Keratinocyte (primary cell): ENCODE results near the gene ZNF831. TPM values are rescaled to one million over a fixed set of nuclear protein-coding genes. Genes with fewer than 3 reads are reported as not detected.

Source experiments
- DNase-seq: peaks from one replicate; pipeline ENCODE4 v3.0.0-alpha.2; 2011; ENCODE audit warnings: low read depth, missing footprints, low spot score
- FAIRE-seq: peaks from 2 replicates; lab custom pipeline; 2011; peaks lifted over from hg19 to GRCh38; lab: Jason Lieb, UNC
- H2AFZ ChIP-seq: 2 replicates; pipeline ENCODE4 v1.6.0; 2012; ENCODE audit warnings: low read length, control low read depth, inconsistent platforms; ENCODE audit not compliant: control insufficient read depth
- H3K27ac ChIP-seq: 2 replicates; pipeline ENCODE4 v1.5.1; 2011; ENCODE audit warnings: low read length; ENCODE audit not compliant: control insufficient read depth, insufficient read depth
- H3K27me3 ChIP-seq: 3 replicates; pipeline ENCODE4 v1.6.0; 2011; ENCODE audit warnings: low read length; ENCODE audit not compliant: control insufficient read depth, insufficient read depth; ENCODE audit errors: extremely low read depth
- H3K36me3 ChIP-seq, 2 experiments: 2 replicates in 1 of 2; 3 replicates in 1 of 2; pipeline ENCODE4 v1.5.1; 2011; ENCODE audit warnings: low read length in 2 of 2, mild to moderate bottlenecking in 1 of 2; ENCODE audit not compliant: control insufficient read depth in 2 of 2, insufficient read depth in 2 of 2; ENCODE audit errors: extremely low read depth in 1 of 2
- H3K4me1 ChIP-seq: 3 replicates; pipeline ENCODE4 v1.5.1; 2011; ENCODE audit warnings: low read length; ENCODE audit not compliant: control insufficient read depth, insufficient read depth; ENCODE audit errors: extremely low read depth
- H3K4me2 ChIP-seq: 3 replicates; pipeline ENCODE4 v1.6.0; 2011; ENCODE audit warnings: low read depth, low read length; ENCODE audit not compliant: control insufficient read depth, insufficient read depth; ENCODE audit errors: extremely low read depth
- H3K4me3 ChIP-seq, 3 experiments: fragments of 200-600 bp in 1 of 3; sonication (generic) in 1 of 3; 2 replicates in 2 of 3; 3 replicates in 1 of 3; pipeline ENCODE4 v1.5.1; 2011 to 2016; ENCODE audit warnings: low read length in 3 of 3, mild to moderate bottlenecking in 3 of 3, control low read depth in 2 of 3, inconsistent platforms in 1 of 3, low read depth in 1 of 3, mixed read lengths in 1 of 3, mixed run types in 1 of 3, moderate library complexity in 1 of 3; ENCODE audit not compliant: control insufficient read depth in 2 of 3, insufficient read depth in 2 of 3; ENCODE audit errors: extremely low read depth in 1 of 3
- H3K79me2 ChIP-seq: 2 replicates; pipeline ENCODE4 v1.6.0; 2012; ENCODE audit warnings: low read length; ENCODE audit not compliant: control insufficient read depth, insufficient read depth
- H3K9ac ChIP-seq: 3 replicates; pipeline ENCODE4 v1.6.0; 2011; ENCODE audit warnings: low read length; ENCODE audit not compliant: control insufficient read depth, insufficient read depth; ENCODE audit errors: extremely low read depth
- H3K9me1 ChIP-seq: 3 replicates; pipeline ENCODE4 v1.6.0; 2011; ENCODE audit warnings: low read length; ENCODE audit not compliant: control insufficient read depth, insufficient read depth; ENCODE audit errors: extremely low read depth
- H3K9me3 ChIP-seq: 2 replicates; pipeline ENCODE4 v1.5.1; 2012; ENCODE audit warnings: low read depth, low read length; ENCODE audit not compliant: control insufficient read depth
- H4K20me1 ChIP-seq: 3 replicates; pipeline ENCODE4 v1.6.0; 2011; ENCODE audit warnings: low read length; ENCODE audit not compliant: control insufficient read depth, insufficient read depth; ENCODE audit errors: extremely low read depth
- CTCF ChIP-seq, 3 experiments: IDR thresholded peaks in 1 of 3; conservative IDR thresholded peaks in 1 of 3; optimal IDR thresholded peaks in 1 of 3; 2 replicates in 2 of 3; 3 replicates in 1 of 3; pipeline versions ENCODE3 to v1.5.1; 2011; ENCODE audit warnings: low read length in 3 of 3, mild to moderate bottlenecking in 3 of 3, moderate library complexity in 2 of 3, control low read depth in 1 of 3, inconsistent platforms in 1 of 3; ENCODE audit not compliant: insufficient read depth in 2 of 3; ENCODE audit errors: extremely low read depth in 1 of 3
- EZH2 ChIP-seq: IDR thresholded peaks from one replicate; pipeline ENCODE4 v1.6.1; 2012; ENCODE audit warnings: inconsistent platforms, mild to moderate bottlenecking, low read length, moderate library complexity
- dilution Hi-C: fragments of 300-500 bp; cut with MboI; formaldehyde crosslinking; loops from one replicate; pipeline ENCODE4 v1.7.0; 2020; ENCODE audit warnings: low sequenced_read_pairs; ENCODE audit not compliant: extremely low pct_ligation_motif_present
- polyA plus RNA-seq, 5 experiments: library from polyadenylated mRNA; depleted of rRNA in 3 of 5; stranded (reverse) in 3 of 5; stranded (forward) in 1 of 5; unstranded in 1 of 5; fragments of >200 nt; gene quantifications; 1 replicate in 1 of 5; 2 replicates in 3 of 5; 3 replicates in 1 of 5; pipeline versions ENCODE4 v1.2.1 to v1.2.3, GENCODE V29; 2011 to 2012; ENCODE audit warnings: missing spikeins in 2 of 5, low read depth in 1 of 5, low replicate concordance in 1 of 5

ZNF831 gene
- polyA plus RNA-seq, 1 donor (not counting 4 experiments of a cell fraction or from before 2014, with no cell fraction given), result not detected

GRCh38 chr20:59301343-59302007, 137.9 kb downstream of the ZNF831 start:
- Histone ChIP-seq H3K9ac (no peak overlapping the region), H3K9me1 (no peaks in the 10 kb centered on the region), H3K27ac (no peak overlapping the region), H3K79me2 (no peaks in the 10 kb centered on the region), H3K4me2 (no peak overlapping the region), H4K20me1 (no peaks in the 10 kb centered on the region), H3K4me1 (no peaks in the 10 kb centered on the region), H3K36me3 (no peaks in the 10 kb centered on the region), H3K4me3 (no peak overlapping the region), H2AFZ (no peak overlapping the region), H3K9me3 (no peaks in the 10 kb centered on the region), H3K27me3 (peaks cover 16% of the 10 kb centered on the region)
- dilution Hi-C loops, result no loop called here
- DNase-seq (no peak), FAIRE-seq (no peak)
- TF ChIP-seq CTCF (optimal IDR thresholded peaks at IDR 0.05 in 1 of 3, IDR thresholded peaks at IDR 0.05 in 1 of 3, conservative IDR thresholded peaks at IDR 0.05 in 1 of 3; ENCODE audit: extremely low read depth in 1 of 3, insufficient read depth in 2 of 3, low read length in 3 of 3), result no peak
- no peak for TF ChIP-seq EZH2

DNA sequence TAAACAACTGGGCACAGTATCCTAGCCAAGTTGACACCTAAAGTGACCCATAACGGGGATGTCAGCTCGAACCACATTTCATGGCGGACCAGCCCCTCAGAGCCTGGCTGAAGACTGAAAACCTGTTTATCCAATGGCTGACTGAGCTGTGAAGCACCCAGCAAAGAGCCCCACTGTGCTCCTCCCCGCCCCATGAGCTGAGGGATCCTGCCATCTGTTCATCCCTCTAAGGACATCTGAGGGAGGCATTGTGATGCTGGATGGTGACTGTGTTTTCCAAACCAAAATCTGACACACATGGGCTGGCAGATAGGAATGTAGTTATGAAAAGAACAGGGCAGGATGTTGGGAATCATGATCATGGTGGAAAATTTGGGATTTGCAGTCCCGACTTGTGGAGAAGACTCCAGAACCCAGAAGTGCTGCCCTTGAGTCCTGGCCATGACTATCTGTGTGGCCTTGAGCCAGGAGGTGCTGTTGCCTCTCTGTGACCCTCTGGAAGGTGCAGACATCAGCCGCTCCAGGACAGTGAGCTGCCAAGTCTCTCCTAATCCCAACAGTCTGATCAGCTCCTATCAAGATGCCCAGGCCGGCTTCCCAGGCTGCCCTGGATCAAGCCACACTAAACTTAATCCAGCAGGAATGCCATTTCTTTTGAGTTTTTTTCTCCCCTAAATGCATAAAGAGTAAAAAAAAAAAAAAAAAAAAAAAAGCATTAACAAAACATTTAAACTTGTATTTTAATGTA, 142.5 kb downstream of the ZNF831 start:
- Histone ChIP-seq H3K36me3 (no peaks in the 10 kb centered on the region), H3K9me1 (no peaks in the 10 kb centered on the region), H3K79me2 (no peaks in the 10 kb centered on the region), H3K4me2 (no peak overlapping the region), H3K4me1 (no peaks in the 10 kb centered on the region), H3K27ac (no peak overlapping the region), H3K9ac (no peak overlapping the region), H4K20me1 (no peaks in the 10 kb centered on the region), H2AFZ (no peak overlapping the region), H3K27me3 (peaks cover 6% of the 10 kb centered on the region), H3K9me3 (no peaks in the 10 kb centered on the region), H3K4me3 (no peak overlapping the region)
- DNase-seq (no peak), FAIRE-seq (no peak)
- dilution Hi-C loops, result no loop called here
- TF ChIP-seq EZH2, result no peak
- TF ChIP-seq CTCF (optimal IDR thresholded peaks at IDR 0.05 in 1 of 3, IDR thresholded peaks at IDR 0.05 in 1 of 3, conservative IDR thresholded peaks at IDR 0.05 in 1 of 3; ENCODE audit: extremely low read depth in 1 of 3, insufficient read depth in 2 of 3, low read length in 3 of 3), result no peak
